WTC11 (cell line): Measurements from ENCODE around the gene LCTL. TPM values are rescaled to one million over a fixed set of nuclear protein-coding genes. Genes with fewer than 3 reads are reported as not detected.

Experiments used
- ATAC-seq: fragments of 200-7000 bp; cut with Tn5 transposase; 2 replicates; pipeline ENCODE4 v1.10.0; 2021; ENCODE audit warnings: mild to moderate bottlenecking, moderate library complexity
- CTCF ChIA-PET: fragments of 300-600 bp; sonication (Branson Sonifier 250); formaldehyde crosslinking; loops from one replicate; lab custom pipeline; 2021; ENCODE audit warnings: antibody characterized with exemption; lab: Charles Lee
- POLR2A ChIA-PET: fragments of 350-600 bp; sonication (Branson Sonifier 250); formaldehyde crosslinking; loops from one replicate; lab custom pipeline; 2021; ENCODE audit warnings: antibody characterized with exemption; lab: Charles Lee
- DNase-seq: peaks from one replicate; pipeline ENCODE4 v3.0.0; 2021; ENCODE audit warnings: low spot score
- H3K27ac Mint-ChIP-seq: 2 replicates; pipeline ENCODE4 v1.8.0; 2021; ENCODE audit warnings: mixed read lengths
- H3K27me3 Mint-ChIP-seq: 2 replicates; pipeline ENCODE4 v1.8.0; 2021; ENCODE audit warnings: low read depth, mild to moderate bottlenecking, moderate library complexity, mixed read lengths
- H3K36me3 Mint-ChIP-seq: 2 replicates; pipeline ENCODE4 v1.8.0; 2021; ENCODE audit warnings: mixed read lengths
- H3K4me1 Mint-ChIP-seq: 2 replicates; pipeline ENCODE4 v1.8.0; 2022; ENCODE audit warnings: mixed read lengths
- H3K4me3 Mint-ChIP-seq: 2 replicates; pipeline ENCODE4 v1.8.0; 2021; ENCODE audit warnings: mild to moderate bottlenecking, moderate library complexity, mixed read lengths
- H3K9me3 Mint-ChIP-seq: 2 replicates; pipeline ENCODE4 v1.8.0; 2021; ENCODE audit warnings: mixed read lengths
- ELF4 ChIP-seq: sonication (generic); formaldehyde crosslinking; IDR thresholded peaks from 2 replicates; pipeline ENCODE4 v1.8.1; 2022; ENCODE audit warnings: low read depth, mild to moderate bottlenecking, moderate library complexity, missing genetic modification reagents
- ERG ChIP-seq: fragments of 250-450 bp; sonication (Bioruptor Pico); IDR thresholded peaks from 2 replicates; pipeline ENCODE4 v1.8.0; 2021; ENCODE audit warnings: mild to moderate bottlenecking
- GABPB1 ChIP-seq: sonication (generic); formaldehyde crosslinking; IDR thresholded peaks from 2 replicates; pipeline ENCODE4 v1.8.1; 2023; ENCODE audit warnings: mild to moderate bottlenecking, missing genetic modification reagents
- HMGXB4 ChIP-seq: sonication (generic); formaldehyde crosslinking; IDR thresholded peaks from 2 replicates; pipeline ENCODE4 v1.8.1; 2023; ENCODE audit warnings: mild to moderate bottlenecking, moderate library complexity, missing genetic modification reagents
- MXD4 ChIP-seq: fragments of 250-450 bp; sonication (Bioruptor Pico); IDR thresholded peaks from 2 replicates; pipeline ENCODE4 v1.8.0; 2021; ENCODE audit warnings: mild to moderate bottlenecking, moderate library complexity, borderline replicate concordance
- NFATC4 ChIP-seq: fragments of 250-450 bp; sonication (Bioruptor Pico); IDR thresholded peaks from 2 replicates; pipeline ENCODE4 v1.9.0; 2021; ENCODE audit warnings: mild to moderate bottlenecking
- NR1H2 ChIP-seq: sonication (generic); formaldehyde crosslinking; IDR thresholded peaks from 2 replicates; pipeline ENCODE4 v1.9.0; 2021; ENCODE audit warnings: mild to moderate bottlenecking, moderate library complexity, missing genetic modification reagents
- RORB ChIP-seq: fragments of 250-450 bp; sonication (Bioruptor Pico); IDR thresholded peaks from 2 replicates; pipeline ENCODE4 v1.9.0; 2021; ENCODE audit warnings: mild to moderate bottlenecking
- USF2 ChIP-seq: sonication (generic); formaldehyde crosslinking; IDR thresholded peaks from 2 replicates; pipeline ENCODE4 v1.8.1; 2023; ENCODE audit warnings: mild to moderate bottlenecking, missing genetic modification reagents, moderate library complexity
- ZMAT4 ChIP-seq: fragments of 250-450 bp; sonication (Bioruptor Pico); IDR thresholded peaks from 2 replicates; pipeline ENCODE4 v1.9.0; 2021; ENCODE audit warnings: mild to moderate bottlenecking
- ZNF219 ChIP-seq: sonication (generic); formaldehyde crosslinking; IDR thresholded peaks from 2 replicates; pipeline ENCODE4 v1.8.0; 2023; ENCODE audit warnings: missing genetic modification reagents, mild to moderate bottlenecking, borderline replicate concordance
- ZNF423 ChIP-seq: fragments of 250-450 bp; sonication (Bioruptor Pico); IDR thresholded peaks from 2 replicates; pipeline ENCODE4 v2.1.2; 2022; ENCODE audit warnings: mild to moderate bottlenecking, moderate library complexity
- ZNF671 ChIP-seq: fragments of 250-450 bp; sonication (Bioruptor Pico); IDR thresholded peaks from 2 replicates; pipeline ENCODE4 v1.8.0; 2021; ENCODE audit warnings: mild to moderate bottlenecking
- ZSCAN18 ChIP-seq: fragments of 250-450 bp; sonication (Bioruptor Pico); IDR thresholded peaks from 2 replicates; pipeline ENCODE4 v2.1.2; 2022; ENCODE audit warnings: mild to moderate bottlenecking, moderate library complexity
- total RNA-seq: library from RNA; stranded (reverse); gene quantifications from 3 replicates; pipeline ENCODE4 v1.2.3, GENCODE V29; 2021
- TF ChIP-seq, protein P1 (sequence below): sonication (generic); formaldehyde crosslinking; IDR thresholded peaks from 2 replicates; pipeline ENCODE4 v1.8.0; 2023; ENCODE audit warnings: missing genetic modification reagents

The LCTL gene
- total RNA-seq, 1 experiment from 2014 or later = 2.2 TPM

DNA sequence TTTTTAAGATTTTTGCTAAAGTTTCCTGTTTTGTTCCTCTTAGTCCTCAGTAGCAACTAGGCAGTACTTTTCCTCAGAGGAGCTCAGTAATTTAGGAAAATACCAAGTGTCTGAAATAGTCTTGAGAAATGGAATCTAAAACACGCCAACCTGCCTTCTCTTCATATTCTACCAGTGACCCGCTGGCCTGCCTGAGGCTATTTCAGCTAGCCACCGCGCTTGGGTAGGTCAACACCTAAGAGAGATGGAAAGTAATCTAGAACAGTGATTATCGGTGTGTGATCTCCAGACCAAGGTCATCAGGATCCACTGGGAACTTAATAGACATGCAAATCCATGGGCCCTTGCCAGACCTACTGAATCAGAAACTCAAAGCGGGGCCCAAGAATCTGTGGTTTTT, 7.5 kb downstream of the LCTL start:
- CTCF ChIA-PET = interaction anchor here (2.2 kb wide), 1 partner anchor 9 kb away, joined by 6 read pairs; no protein-coding TSS in a partner anchor
- Mint-ChIP-seq H3K27ac (no peak overlapping the region), H3K4me1 (0 out of 2 replicates have a peak, but pooled peaks cover 4% of the 10 kb centered on the region), H3K36me3 (no peaks in the 10 kb centered on the region; the same call in 1 of the 2 replicates), H3K27me3 (no peaks in the 10 kb centered on the region), H3K4me3 (no peak overlapping the region)
- no peak for ATAC-seq
- no peak for TF ChIP-seq RORB (CRISPR knock-in tag)
- TF ChIP-seq ZNF671 (CRISPR knock-in tag) = no peak
- TF ChIP-seq, protein P1, sequence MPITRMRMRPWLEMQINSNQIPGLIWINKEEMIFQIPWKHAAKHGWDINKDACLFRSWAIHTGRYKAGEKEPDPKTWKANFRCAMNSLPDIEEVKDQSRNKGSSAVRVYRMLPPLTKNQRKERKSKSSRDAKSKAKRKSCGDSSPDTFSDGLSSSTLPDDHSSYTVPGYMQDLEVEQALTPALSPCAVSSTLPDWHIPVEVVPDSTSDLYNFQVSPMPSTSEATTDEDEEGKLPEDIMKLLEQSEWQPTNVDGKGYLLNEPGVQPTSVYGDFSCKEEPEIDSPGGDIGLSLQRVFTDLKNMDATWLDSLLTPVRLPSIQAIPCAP (CRISPR knock-in tag) = no peak
- TF ChIP-seq ERG = no peak
- TF ChIP-seq HMGXB4 = no peak
- TF ChIP-seq NR1H2 (CRISPR knock-in tag) = no peak
- no peak for TF ChIP-seq USF2
- no peak for TF ChIP-seq NFATC4
- TF ChIP-seq ZNF423 (CRISPR knock-in tag) = no peak
- TF ChIP-seq, all 79 proteins: peak for 0
- peaks cover 9% of the 10 kb centered on the region for H3K9me3 Mint-ChIP-seq
- POLR2A ChIA-PET = interaction anchor here (0.6 kb wide), 1 partner anchor 189 kb away, joined by 6 read pairs; no protein-coding TSS in a partner anchor
- no peak for DNase-seq

- Mint-ChIP-seq H3K4me1 (0 out of 2 replicates have a peak, but pooled peaks cover 4% of the 10 kb centered on the region), H3K27me3 (no peaks in the 10 kb centered on the region), H3K4me3 (no peak overlapping the region), H3K27ac (no peak overlapping the region), H3K36me3 (peaks cover 11% of the 10 kb centered on the region), H3K9me3 (peaks cover 9% of the 10 kb centered on the region)
- CTCF ChIA-PET = no interaction called here
- no peak for ATAC-seq
- DNase-seq = no peak
- TF ChIP-seq ZNF219 (CRISPR knock-in tag) (no peak), ZSCAN18 (CRISPR knock-in tag) (no peak), ZNF423 (CRISPR knock-in tag) (no peak), MXD4 (no peak), GABPB1 (no peak)
- POLR2A ChIA-PET = no interaction called here
Observed at GRCh38 chr15:66555685-66556084, 10.1 kb downstream of the LCTL start.

GRCh38 chr15:66545255-66545654, 20.5 kb downstream of the LCTL start:
- H3K36me3 Mint-ChIP-seq = peaks cover 40% of the 10 kb centered on the region
- 0 out of 2 replicates have a peak, but pooled peaks cover 5% of the 10 kb centered on the region for H3K9me3 Mint-ChIP-seq
- POLR2A ChIA-PET = no interaction called here
- H3K4me1 Mint-ChIP-seq = no peaks in the 10 kb centered on the region
- H3K27me3 Mint-ChIP-seq = no peaks in the 10 kb centered on the region
- no peak for DNase-seq
- no peak overlapping the region for H3K27ac Mint-ChIP-seq
- CTCF ChIA-PET = no interaction called here
- no peak overlapping the region for H3K4me3 Mint-ChIP-seq
- TF ChIP-seq ELF4 (CRISPR knock-in tag) (no peak), ZMAT4 (CRISPR knock-in tag) (no peak)
- ATAC-seq = no peak
